Endothelial cell of umbilical vein (primary cell): ENCODE results near the gene LGALS13.

Experiments
- EZH2 ChIP-seq: IDR thresholded peaks from 2 replicates; pipeline ENCODE4 v1.6.1; 2012; ENCODE audit warnings: borderline replicate concordance, low read depth, mild to moderate bottlenecking, moderate library complexity, low read length, inconsistent platforms; ENCODE audit not compliant: severe bottlenecking
- POLR2A ChIP-seq: IDR thresholded peaks from 2 replicates; pipeline ENCODE4 v1.6.1; 2012; ENCODE audit warnings: low read depth, mild to moderate bottlenecking, control low read depth, low read length
- POLR2AphosphoS5 ChIP-seq: IDR thresholded peaks from 2 replicates; pipeline ENCODE4 v1.6.1; 2012; ENCODE audit warnings: low read depth, mild to moderate bottlenecking, control low read depth, low read length, moderate library complexity; ENCODE audit not compliant: insufficient read depth
- TF ChIP-seq, protein P1 (sequence below), 2 donors: IDR thresholded peaks; 1 replicate in 1 of 2; 2 replicates in 1 of 2; pipeline ENCODE4 v1.5.1; 2011; ENCODE audit warnings: low read length in 2 of 2, mild to moderate bottlenecking in 2 of 2, moderate library complexity in 2 of 2, control low read depth in 1 of 2, inconsistent platforms in 1 of 2, low read depth in 1 of 2; ENCODE audit not compliant: insufficient read depth in 1 of 2; ENCODE audit errors: extremely low read depth in 1 of 2

GRCh38 chr19:39563408-39563807 is 38.9 kb upstream of the LGALS13 start:
- TF ChIP-seq EZH2 = no peak
- no peak for TF ChIP-seq POLR2A
- TF ChIP-seq, protein P1, sequence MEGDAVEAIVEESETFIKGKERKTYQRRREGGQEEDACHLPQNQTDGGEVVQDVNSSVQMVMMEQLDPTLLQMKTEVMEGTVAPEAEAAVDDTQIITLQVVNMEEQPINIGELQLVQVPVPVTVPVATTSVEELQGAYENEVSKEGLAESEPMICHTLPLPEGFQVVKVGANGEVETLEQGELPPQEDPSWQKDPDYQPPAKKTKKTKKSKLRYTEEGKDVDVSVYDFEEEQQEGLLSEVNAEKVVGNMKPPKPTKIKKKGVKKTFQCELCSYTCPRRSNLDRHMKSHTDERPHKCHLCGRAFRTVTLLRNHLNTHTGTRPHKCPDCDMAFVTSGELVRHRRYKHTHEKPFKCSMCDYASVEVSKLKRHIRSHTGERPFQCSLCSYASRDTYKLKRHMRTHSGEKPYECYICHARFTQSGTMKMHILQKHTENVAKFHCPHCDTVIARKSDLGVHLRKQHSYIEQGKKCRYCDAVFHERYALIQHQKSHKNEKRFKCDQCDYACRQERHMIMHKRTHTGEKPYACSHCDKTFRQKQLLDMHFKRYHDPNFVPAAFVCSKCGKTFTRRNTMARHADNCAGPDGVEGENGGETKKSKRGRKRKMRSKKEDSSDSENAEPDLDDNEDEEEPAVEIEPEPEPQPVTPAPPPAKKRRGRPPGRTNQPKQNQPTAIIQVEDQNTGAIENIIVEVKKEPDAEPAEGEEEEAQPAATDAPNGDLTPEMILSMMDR (IDR thresholded peaks at IDR 0.05; ENCODE audit: extremely low read depth in 1 of 2, insufficient read depth in 1 of 2, low read depth in 1 of 2, low read length in 2 of 2) = no peak
- TF ChIP-seq POLR2AphosphoS5 = no peak
